H1 (cell line): Measurements from ENCODE around the gene TEX14. TPM values are rescaled to one million over a fixed set of nuclear protein-coding genes. Genes with fewer than 3 reads are reported as not detected.

Experiments used
- CTCF ChIA-PET: fragments of 300-600 bp; sonication (Branson Sonifier 250); formaldehyde crosslinking; loops from one replicate; lab custom pipeline; 2021; ENCODE audit not compliant: partially characterized antibody; lab: Charles Lee
- POLR2A ChIA-PET: fragments of 300-600 bp; sonication (Branson Sonifier 250); formaldehyde crosslinking; loops from one replicate; lab custom pipeline; 2021; ENCODE audit warnings: inconsistent platforms; ENCODE audit not compliant: partially characterized antibody; lab: Charles Lee
- DNase-seq, 2 experiments: peaks; one replicate each; pipeline versions ENCODE4 v3.0.0 to v3.0.0-alpha.2; 2010 to 2022; ENCODE audit warnings: low spot score in 2 of 2, low read depth in 1 of 2, mixed read lengths in 1 of 2
- FAIRE-seq: peaks from 2 replicates; lab custom pipeline; 2011; peaks lifted over from hg19 to GRCh38; lab: Jason Lieb, UNC
- H2AFZ ChIP-seq: 2 replicates; pipeline ENCODE4 v1.8.1; 2012; ENCODE audit warnings: low read length, inconsistent platforms
- H2AK5ac ChIP-seq: 2 replicates; pipeline ENCODE4 v1.6.1; 2013; ENCODE audit warnings: low read depth, low read length
- H2BK120ac ChIP-seq: replicated peaks from 2 replicates; pipeline ENCODE3; 2013; ENCODE audit warnings: low read depth, low read length, inconsistent platforms
- H2BK12ac ChIP-seq: 2 replicates; pipeline ENCODE4 v1.6.1; 2013; ENCODE audit warnings: low read depth, low read length
- H2BK15ac ChIP-seq: 2 replicates; pipeline ENCODE4 v1.6.1; 2013; ENCODE audit warnings: low read length
- H2BK20ac ChIP-seq: 2 replicates; pipeline ENCODE4 v1.6.1; 2013; ENCODE audit warnings: low read length
- H2BK5ac ChIP-seq: 2 replicates; pipeline ENCODE4 v1.6.1; 2013; ENCODE audit warnings: low read depth, low read length
- H3K14ac ChIP-seq: 2 replicates; pipeline ENCODE4 v1.6.1; 2013; ENCODE audit warnings: inconsistent platforms; ENCODE audit not compliant: insufficient read length
- H3K18ac ChIP-seq: 2 replicates; pipeline ENCODE4 v1.6.1; 2013; ENCODE audit warnings: low read length; ENCODE audit errors: extremely low read depth
- H3K23ac ChIP-seq: 2 replicates; pipeline ENCODE4 v1.6.1; 2013; ENCODE audit warnings: inconsistent platforms; ENCODE audit not compliant: insufficient read length
- H3K23me2 ChIP-seq: 2 replicates; pipeline ENCODE4 v1.6.1; 2013; ENCODE audit warnings: low read depth, low read length
- H3K27ac ChIP-seq: 2 replicates; pipeline ENCODE4 v1.6.1; 2011; ENCODE audit warnings: low read depth, low read length, inconsistent platforms
- H3K27me3 ChIP-seq, 4 experiments: replicated peaks in 1 of 4; 1 replicate in 1 of 4; 2 replicates in 3 of 4; pipeline versions ENCODE4 v1.6.1 to v1.8.1; 2011 to 2013; ENCODE audit warnings: low read length in 3 of 4, mild to moderate bottlenecking in 3 of 4, inconsistent platforms in 2 of 4, mixed read lengths in 2 of 4, moderate library complexity in 1 of 4; ENCODE audit not compliant: control insufficient read depth in 3 of 4, insufficient read depth in 3 of 4; ENCODE audit errors: extremely low read depth in 1 of 4
- H3K36me3 ChIP-seq, 4 experiments: 2 replicates each; pipeline versions ENCODE4 v1.6.1 to v1.8.1; 2011 to 2013; ENCODE audit warnings: mild to moderate bottlenecking in 4 of 4, low read length in 3 of 4, moderate library complexity in 2 of 4, control low read depth in 1 of 4, inconsistent platforms in 1 of 4; ENCODE audit not compliant: insufficient read depth in 4 of 4, control insufficient read depth in 2 of 4
- H3K4ac ChIP-seq: replicated peaks from 2 replicates; pipeline ENCODE3; 2013; ENCODE audit warnings: low read length, low read depth, mixed read lengths, inconsistent platforms; ENCODE audit not compliant: insufficient read length
- H3K4me1 ChIP-seq, 4 experiments: replicated peaks in 1 of 4; 1 replicate in 1 of 4; 2 replicates in 3 of 4; pipeline versions ENCODE4 v1.6.1 to v1.8.1; 2011 to 2013; ENCODE audit warnings: low read length in 3 of 4, inconsistent platforms in 2 of 4, mixed read lengths in 1 of 4; ENCODE audit not compliant: insufficient read depth in 4 of 4, control insufficient read depth in 3 of 4
- H3K4me2 ChIP-seq, 2 experiments: 2 replicates each; pipeline versions ENCODE4 v1.6.1 to v1.8.1; 2011 to 2013; ENCODE audit warnings: low read depth in 2 of 2, low read length in 2 of 2, control low read depth in 1 of 2, inconsistent platforms in 1 of 2, mild to moderate bottlenecking in 1 of 2; ENCODE audit not compliant: insufficient read depth in 1 of 2
- H3K4me3 ChIP-seq, 4 experiments: fragments of 200-600, 300-600 bp in 1 of 4; sonication (generic), shearing (Covaris generic), sonication (Bioruptor Twin) in 1 of 4; 2 replicates each; pipeline versions ENCODE4 v1.5.1 to v1.8.1; 2011 to 2016; ENCODE audit warnings: low read length in 4 of 4, low read depth in 3 of 4, control low read depth in 2 of 4, inconsistent platforms in 2 of 4, mild to moderate bottlenecking in 2 of 4, mixed read lengths in 1 of 4, moderate library complexity in 1 of 4; ENCODE audit not compliant: insufficient read depth in 2 of 4; ENCODE audit errors: extremely low read depth in 1 of 4
- H3K56ac ChIP-seq: replicated peaks from 2 replicates; pipeline ENCODE3; 2013; ENCODE audit warnings: low read depth, mild to moderate bottlenecking, mixed read lengths, low read length, inconsistent platforms; ENCODE audit not compliant: insufficient read length
- H3K79me1 ChIP-seq: 2 replicates; pipeline ENCODE4 v1.6.1; 2013; ENCODE audit warnings: low read depth, low read length, control low read depth
- H3K79me2 ChIP-seq, 2 experiments: 2 replicates each; pipeline versions ENCODE4 v1.6.1 to v1.8.1; 2012 to 2013; ENCODE audit warnings: low read length in 2 of 2, mild to moderate bottlenecking in 2 of 2, inconsistent platforms in 1 of 2; ENCODE audit not compliant: insufficient read depth in 2 of 2, control insufficient read depth in 1 of 2
- H3K9ac ChIP-seq, 4 experiments: replicated peaks in 1 of 4; 1 replicate in 1 of 4; 2 replicates in 3 of 4; pipeline versions ENCODE4 v1.6.1 to v1.8.1; 2011 to 2013; ENCODE audit warnings: low read depth in 3 of 4, low read length in 3 of 4, control low read depth in 2 of 4, mild to moderate bottlenecking in 2 of 4, moderate library complexity in 2 of 4, inconsistent platforms in 1 of 4; ENCODE audit errors: extremely low read depth in 1 of 4
- H3K9me3 ChIP-seq, 2 experiments: 2 replicates each; pipeline versions ENCODE4 v1.6.1 to v1.8.1; 2012 to 2013; ENCODE audit warnings: mild to moderate bottlenecking in 2 of 2, moderate library complexity in 2 of 2, control low read depth in 1 of 2, inconsistent platforms in 1 of 2, low read depth in 1 of 2, low read length in 1 of 2, mixed read lengths in 1 of 2; ENCODE audit not compliant: insufficient read depth in 2 of 2
- H4K20me1 ChIP-seq, 2 experiments: replicated peaks in 1 of 2; 2 replicates each; pipeline versions ENCODE3 to v1.8.1; 2011 to 2013; ENCODE audit warnings: inconsistent platforms in 2 of 2, low read length in 2 of 2, mild to moderate bottlenecking in 1 of 2; ENCODE audit not compliant: insufficient read depth in 2 of 2, control insufficient read depth in 1 of 2
- H4K5ac ChIP-seq: 2 replicates; pipeline ENCODE4 v1.6.1; 2013; ENCODE audit warnings: low read length, low read depth, mixed read lengths, inconsistent platforms; ENCODE audit not compliant: insufficient read length
- H4K8ac ChIP-seq: 2 replicates; pipeline ENCODE4 v1.8.0; 2013; ENCODE audit warnings: mild to moderate bottlenecking, moderate library complexity, low read length, inconsistent platforms; ENCODE audit not compliant: insufficient read depth; ENCODE audit errors: extremely low read depth
- H4K91ac ChIP-seq: replicated peaks from 2 replicates; pipeline ENCODE3; 2013; ENCODE audit warnings: low read length, mixed read lengths, inconsistent platforms; ENCODE audit not compliant: insufficient read length
- CBX5 ChIP-seq: fragments of 300-800, 300-1000 bp; sonication (generic); IDR thresholded peaks from 2 replicates; pipeline ENCODE4 v1.7.1; 2016; ENCODE audit warnings: antibody characterized with exemption, low read length, low read depth
- CTBP2 ChIP-seq: IDR thresholded peaks from 2 replicates; pipeline ENCODE4 v1.7.0; 2011; ENCODE audit warnings: borderline replicate concordance, mild to moderate bottlenecking, moderate library complexity, mixed read lengths, low read length; ENCODE audit not compliant: insufficient read depth, insufficient read length
- EZH2 ChIP-seq: fragments of 200-600 bp; sonication (generic); IDR thresholded peaks from 2 replicates; pipeline ENCODE4 v1.7.1; 2012; ENCODE audit warnings: low read depth, mild to moderate bottlenecking, moderate library complexity, low read length, inconsistent platforms; ENCODE audit not compliant: severe bottlenecking
- HDAC2 ChIP-seq, 2 experiments: fragments of 300-600 bp in 1 of 2; sonication (generic) in 1 of 2; IDR thresholded peaks; 2 replicates each; pipeline ENCODE4 v1.6.1; 2011 to 2012; ENCODE audit warnings: low read depth in 2 of 2, low read length in 2 of 2, mild to moderate bottlenecking in 2 of 2, moderate library complexity in 2 of 2, borderline replicate concordance in 1 of 2, inconsistent platforms in 1 of 2
- KDM4A ChIP-seq: IDR thresholded peaks from one replicate; pipeline ENCODE4 v1.7.1; 2012; ENCODE audit warnings: low read depth, mild to moderate bottlenecking, moderate library complexity, low read length, inconsistent platforms; ENCODE audit not compliant: severe bottlenecking
- PHF8 ChIP-seq: fragments of 200-600 bp; sonication (generic); conservative IDR thresholded peaks from 2 replicates; pipeline ENCODE4 v1.7.1; 2012; ENCODE audit warnings: low read depth, mild to moderate bottlenecking, inconsistent platforms, low read length, moderate library complexity
- POLR2A ChIP-seq, 2 experiments: IDR thresholded peaks; 1 replicate in 1 of 2; 2 replicates in 1 of 2; pipeline ENCODE4 v1.6.1; 2011; ENCODE audit warnings: low read depth in 2 of 2, low read length in 2 of 2, mild to moderate bottlenecking in 2 of 2; ENCODE audit errors: control extremely low read depth in 1 of 2
- RBBP5 ChIP-seq: IDR thresholded peaks from 2 replicates; pipeline ENCODE4 v1.7.1; 2012; ENCODE audit warnings: low read depth, mild to moderate bottlenecking, inconsistent platforms, low read length, moderate library complexity, borderline replicate concordance
- SIX5 ChIP-seq: IDR thresholded peaks from 2 replicates; pipeline ENCODE4 v1.6.1; 2011; ENCODE audit warnings: mild to moderate bottlenecking, low read depth, low read length
- SRF ChIP-seq: IDR thresholded peaks from 2 replicates; pipeline ENCODE4 v1.6.1; 2011; ENCODE audit warnings: mild to moderate bottlenecking, low read depth, low read length, moderate library complexity
- SUZ12 ChIP-seq: fragments of 200-600 bp; sonication (generic); IDR thresholded peaks from 2 replicates; pipeline ENCODE4 v1.6.1; 2012; ENCODE audit warnings: mild to moderate bottlenecking, inconsistent platforms, low read length, moderate library complexity, mixed read lengths
- TCF12 ChIP-seq: IDR thresholded peaks from 2 replicates; pipeline ENCODE4 v1.6.1; 2011; ENCODE audit warnings: low read depth, mild to moderate bottlenecking, low read length
- ZNF274 ChIP-seq: IDR thresholded peaks from 2 replicates; pipeline ENCODE4 v1.7.0; 2012; ENCODE audit warnings: low read length, borderline replicate concordance; ENCODE audit errors: extremely low read depth
- WGBS, 2 experiments: shearing (Covaris generic) in 1 of 2; methylation state at CpG; one replicate each; pipeline versions ENCODE4 v1.1.6 to v1.1.7; 2013 to 2015; ENCODE audit warnings: low lambda C conversion rate in 2 of 2, mixed read lengths in 2 of 2, inconsistent platforms in 1 of 2, low coverage in 1 of 2, missing lambda C conversion rate in 1 of 2; ENCODE audit not compliant: insufficient replicate concordance in 2 of 2, insufficient coverage in 1 of 2, insufficient read length in 1 of 2; ENCODE audit errors: extremely low coverage in 1 of 2, missing lambda C conversion rate in 1 of 2; 5-methylcytosine and 5-hydroxymethylcytosine counted together
- polyA plus RNA-seq, 7 experiments: library from polyadenylated mRNA; depleted of rRNA in 3 of 7; stranded (reverse) in 5 of 7; unstranded in 2 of 7; fragments of >200 nt in 5 of 7; fragments of 200-250 nt in 2 of 7; gene quantifications; 1 replicate in 5 of 7; 2 replicates in 1 of 7; 4 replicates in 1 of 7; pipeline versions ENCODE4 v1.2.1 to v1.2.3, GENCODE V29; 2011 to 2013; ENCODE audit warnings: missing spikeins in 2 of 7, mixed read lengths in 2 of 7
- total RNA-seq: library from RNA; stranded (reverse); fragmentation: NEBNext Ultra II Directional; extraction: Animal tissue kit (Norgen Biotek cat#: 25700); gene quantifications from 2 replicates; pipeline ENCODE4 v1.2.1, GENCODE V29; 2021

The TEX14 gene
- total and polyA plus RNA-seq, 2 of the 8 experiments (the other 6 are each of a cell fraction or from before 2014, with no cell fraction given), result 0.83 to 2.5 TPM

DNA sequence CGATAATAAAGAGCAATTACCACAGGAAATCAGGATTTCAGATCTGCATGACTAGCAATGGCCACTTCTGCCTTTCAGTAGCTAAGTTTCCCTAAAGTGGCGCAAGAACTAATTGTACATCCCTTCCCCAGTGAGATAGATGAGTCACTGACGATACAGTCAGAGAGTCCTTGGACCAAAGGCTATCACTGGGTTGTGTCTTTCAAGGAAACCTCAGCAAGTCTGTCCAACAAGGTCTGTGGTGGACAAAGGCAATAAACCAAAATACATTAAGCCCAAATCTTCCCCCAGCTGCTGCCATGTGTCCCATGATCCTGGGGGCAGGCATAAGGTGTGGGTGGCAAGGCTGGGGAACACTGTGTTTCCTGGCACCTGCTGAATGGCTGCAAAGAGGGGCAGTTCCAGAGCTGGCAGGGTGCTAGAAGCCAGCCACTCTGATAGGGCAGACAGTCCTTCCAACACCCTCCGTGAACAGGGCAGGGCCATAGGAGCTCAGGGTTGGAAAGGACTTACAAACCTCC is 156.9 kb downstream of the TEX14 start:
- peaks cover 12% of the 10 kb centered on the region for H3K23me2 ChIP-seq
- H3K36me3 ChIP-seq, result no peaks in the 10 kb centered on the region
- no peak overlapping the region for H4K91ac ChIP-seq
- no peaks in the 10 kb centered on the region for H4K20me1 ChIP-seq
- H4K8ac ChIP-seq, result no peak overlapping the region
- peaks cover 0 to 6% (median 4%) of the 10 kb centered on the region in 4 experiments; a peak in 5 of 7 replicates for H3K27me3 ChIP-seq
- H2BK20ac ChIP-seq, result peak overlapping the region; percentile 53; the same call in 1 of the 2 replicates
- DNase-seq (no peak), FAIRE-seq (no peak)
- H3K4ac ChIP-seq, result no peak overlapping the region
- H3K18ac ChIP-seq, result no peak overlapping the region
- no peak overlapping the region for H2BK120ac ChIP-seq
- H3K9ac ChIP-seq, result no peak overlapping the region
- no peak overlapping the region for H3K27ac ChIP-seq
- no peak overlapping the region for H2AFZ ChIP-seq
- ChIA-PET POLR2A (interaction anchor here (1.3 to 6.0 kb wide), 3 partner anchors 22 to 124 kb away, joined by 4 to 31 read pairs (median 20); no protein-coding TSS in a partner anchor), CTCF (interaction anchor here (1.6 to 16.5 kb wide), 6 partner anchors 7 to 43 kb away, joined by 5 to 163 read pairs (median 23); a partner anchor contains a TSS)
- H2BK15ac ChIP-seq, result no peak overlapping the region
- WGBS, 2 experiments, result 79% methylated on average over 4 of the region's 4 CpGs; no CpG with 5 or more reads in 1 of the 2 experiments
- H3K9me3 ChIP-seq, result no peaks in the 10 kb centered on the region
- no peak overlapping the region for H3K23ac ChIP-seq
- no peak overlapping the region for H3K4me3 ChIP-seq
- no peak overlapping the region for H3K4me2 ChIP-seq
- H3K79me2 ChIP-seq, result no peaks in the 10 kb centered on the region
- no peaks in the 10 kb centered on the region for H3K79me1 ChIP-seq
- H2BK12ac ChIP-seq, result peak overlapping the region; percentile 80; the same call in 1 of the 2 replicates
- no peak overlapping the region for H2BK5ac ChIP-seq
- no peak overlapping the region for H2AK5ac ChIP-seq
- H3K56ac ChIP-seq, result no peak overlapping the region
- no peak overlapping the region for H4K5ac ChIP-seq
- H3K14ac ChIP-seq, result no peak overlapping the region
- H3K4me1 ChIP-seq, result peaks cover 7 to 12% (median 7%) of the 10 kb centered on the region in 4 experiments
- TF ChIP-seq SRF, result no peak
- TF ChIP-seq TCF12, result no peak
- no peak for TF ChIP-seq POLR2A (IDR thresholded peaks at IDR 0.05; ENCODE audit: control extremely low read depth in 1 of 2, low read depth in 2 of 2, low read length in 2 of 2)
- no peak for TF ChIP-seq PHF8
- TF ChIP-seq CTBP2, result no peak
- TF ChIP-seq HDAC2 (IDR thresholded peaks at IDR 0.05; ENCODE audit: borderline replicate concordance in 1 of 2, low read depth in 2 of 2, low read length in 2 of 2), result no peak
- no peak for TF ChIP-seq EZH2
- no peak for TF ChIP-seq CBX5
- TF ChIP-seq SUZ12, result no peak
- TF ChIP-seq KDM4A, result no peak
- no peak for TF ChIP-seq ZNF274
- TF ChIP-seq SIX5, result no peak
- TF ChIP-seq RBBP5, result no peak
